ENCODE data around the gene ARHGEF40.

DNA sequence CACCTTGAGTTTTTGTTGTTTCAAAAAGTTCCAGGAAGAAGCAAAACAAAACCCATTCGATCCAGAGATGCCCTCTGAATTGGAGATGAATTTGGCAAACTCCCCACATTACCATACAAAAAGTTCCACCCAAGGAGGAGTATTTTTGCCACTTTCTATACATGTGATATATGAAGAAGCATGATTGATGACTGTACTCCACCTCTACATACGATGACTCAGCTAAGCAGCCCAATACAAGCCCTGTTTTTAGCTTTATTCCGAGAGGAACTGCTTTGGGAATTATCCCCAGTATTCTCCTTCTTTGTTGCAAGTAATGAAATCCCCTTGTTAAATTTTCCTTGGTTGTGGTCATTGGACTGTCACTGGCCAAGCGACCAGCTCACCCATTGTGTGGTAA lies 42.2 kb downstream of the ARHGEF40 start:
- TF ChIP-seq, protein P1, sequence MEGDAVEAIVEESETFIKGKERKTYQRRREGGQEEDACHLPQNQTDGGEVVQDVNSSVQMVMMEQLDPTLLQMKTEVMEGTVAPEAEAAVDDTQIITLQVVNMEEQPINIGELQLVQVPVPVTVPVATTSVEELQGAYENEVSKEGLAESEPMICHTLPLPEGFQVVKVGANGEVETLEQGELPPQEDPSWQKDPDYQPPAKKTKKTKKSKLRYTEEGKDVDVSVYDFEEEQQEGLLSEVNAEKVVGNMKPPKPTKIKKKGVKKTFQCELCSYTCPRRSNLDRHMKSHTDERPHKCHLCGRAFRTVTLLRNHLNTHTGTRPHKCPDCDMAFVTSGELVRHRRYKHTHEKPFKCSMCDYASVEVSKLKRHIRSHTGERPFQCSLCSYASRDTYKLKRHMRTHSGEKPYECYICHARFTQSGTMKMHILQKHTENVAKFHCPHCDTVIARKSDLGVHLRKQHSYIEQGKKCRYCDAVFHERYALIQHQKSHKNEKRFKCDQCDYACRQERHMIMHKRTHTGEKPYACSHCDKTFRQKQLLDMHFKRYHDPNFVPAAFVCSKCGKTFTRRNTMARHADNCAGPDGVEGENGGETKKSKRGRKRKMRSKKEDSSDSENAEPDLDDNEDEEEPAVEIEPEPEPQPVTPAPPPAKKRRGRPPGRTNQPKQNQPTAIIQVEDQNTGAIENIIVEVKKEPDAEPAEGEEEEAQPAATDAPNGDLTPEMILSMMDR (IDR thresholded peaks at IDR 0.05; ENCODE audit: low read depth, low read length, poor library complexity, severe bottlenecking): no peak
- no peak for TF ChIP-seq EZH2phosphoT487 (IDR thresholded peaks at IDR 0.05; ENCODE audit: borderline replicate concordance, low read length)
